GM19463 (cell line): ENCODE measurements around the gene STX5.
"Not testable (repeated sequence)": the region's sequence is repeated elsewhere in the genome, so short reads cannot be mapped to it uniquely, and the experiment has no call there.

ENCODE experiments used
- ATAC-seq: cut with Tn5 transposase; IDR thresholded peaks from one replicate; pipeline ENCODE4 v1.9.1; 2021; ENCODE audit warnings: mild to moderate bottlenecking, moderate library complexity; ENCODE audit not compliant: unreplicated experiment

Gene STX5

GRCh38 chr11:62831520-62832335 lies at the start of gene STX5:
Gene STX5 (minus strand): TSS chr11:62832051. CDS start chr11:62831243, 808 bp downstream.
- ATAC-seq: peak; percentile 83

- ATAC-seq: peak; percentile 72
Observed at GRCh38 chr11:62880803-62881578, 49.1 kb upstream of the STX5 start, which contains the start of gene SLC3A2. Gene SLC3A2 (plus strand): TSS chr11:62880896. CDS start chr11:62881024, 128 bp downstream.

GRCh38 chr11:62880231-62880802 lies 48.5 kb upstream of the STX5 start:
- peak; percentile 24 for ATAC-seq

- ATAC-seq: no peak
Observed at GRCh38 chr11:62879235-62879978, 47.6 kb upstream of the STX5 start.

GRCh38 chr11:62876712-62877111 lies 44.9 kb upstream of the STX5 start:
- ATAC-seq: no peak

- no peak for ATAC-seq
Observed at GRCh38 chr11:62875698-62876478, 44.0 kb upstream of the STX5 start.

GRCh38 chr11:62874851-62875250 lies 43.0 kb upstream of the STX5 start:
- ATAC-seq: no peak

- ATAC-seq: no peak
Observed at GRCh38 chr11:62865635-62866034, 33.8 kb upstream of the STX5 start.

- ATAC-seq: no peak
Observed at GRCh38 chr11:62863687-62864335, 32.0 kb upstream of the STX5 start.

GRCh38 chr11:62861564-62862192 lies 29.8 kb upstream of the STX5 start:
- not testable (repeated sequence) for ATAC-seq

- ATAC-seq: no peak
Observed at GRCh38 chr11:62860835-62861563, 29.1 kb upstream of the STX5 start.

- ATAC-seq: not testable (repeated sequence)
Observed at GRCh38 chr11:62859281-62859703, 27.4 kb upstream of the STX5 start.

GRCh38 chr11:62858201-62858600 lies 26.4 kb upstream of the STX5 start:
- ATAC-seq: no peak

- ATAC-seq: no peak
Observed at GRCh38 chr11:62857541-62857982, 25.7 kb upstream of the STX5 start.

GRCh38 chr11:62856333-62856895 lies 24.6 kb upstream of the STX5 start:
- ATAC-seq: no peak

GRCh38 chr11:62855571-62856332 lies 23.9 kb upstream of the STX5 start:
- ATAC-seq: peak; percentile 92
